22Rv1 (cell line): ENCODE measurements around the gene GALNT18.

Experiments
- H3K27ac ChIP-seq: fragments of 450-650 bp; 2 replicates; pipeline ENCODE4 v1.5.1; 2017
- CTCF ChIP-seq: fragments of 450-650 bp; IDR thresholded peaks from 2 replicates; pipeline ENCODE4 v1.5.1; 2017; ENCODE audit warnings: mild to moderate bottlenecking
- ZFX ChIP-seq: fragments of 450-650 bp; IDR thresholded peaks from 2 replicates; pipeline ENCODE4 v1.6.1; 2017; ENCODE audit warnings: antibody characterized with exemption, borderline replicate concordance

GALNT18 gene

GRCh38 chr11:11505190-11505589 is 116.6 kb downstream of the GALNT18 start:
- TF ChIP-seq CTCF (no peak), ZFX (no peak)
- H3K27ac ChIP-seq: no peak overlapping the region

- H3K27ac ChIP-seq: no peak overlapping the region
- TF ChIP-seq CTCF (no peak), ZFX (no peak)
Observed at GRCh38 chr11:11504071-11504470, 117.7 kb downstream of the GALNT18 start.

DNA sequence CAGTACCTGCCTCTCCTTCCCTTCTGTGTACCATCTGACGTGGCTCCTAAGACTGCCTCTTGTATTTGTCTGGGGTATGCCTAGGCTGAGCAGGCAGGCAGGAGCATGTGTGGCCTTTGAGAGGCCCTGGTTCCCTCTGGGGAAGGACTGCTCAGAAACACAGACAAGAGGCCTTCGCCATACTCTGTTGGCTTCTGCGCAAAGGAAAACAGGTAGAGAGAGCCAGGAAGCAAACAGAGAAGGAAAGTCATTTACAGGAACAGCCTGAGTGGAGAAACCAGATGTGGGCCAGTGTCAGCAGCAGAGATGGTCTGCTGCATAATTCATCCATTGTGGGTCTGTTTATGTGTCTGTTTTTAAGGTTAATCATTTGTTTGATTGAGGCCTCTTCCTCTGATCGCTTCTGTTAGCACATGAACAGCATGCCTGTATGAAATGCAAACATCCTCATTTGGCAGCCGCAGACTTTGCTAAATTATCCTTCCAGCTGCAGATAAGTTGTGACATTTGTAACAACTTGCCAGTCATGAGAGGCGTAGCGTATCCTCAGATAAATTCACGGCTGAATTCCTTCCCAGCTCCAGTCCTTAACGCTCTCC is 119.4 kb downstream of the GALNT18 start:
- no peak for TF ChIP-seq CTCF
- TF ChIP-seq ZFX: no peak
- H3K27ac ChIP-seq: no peak overlapping the region

DNA sequence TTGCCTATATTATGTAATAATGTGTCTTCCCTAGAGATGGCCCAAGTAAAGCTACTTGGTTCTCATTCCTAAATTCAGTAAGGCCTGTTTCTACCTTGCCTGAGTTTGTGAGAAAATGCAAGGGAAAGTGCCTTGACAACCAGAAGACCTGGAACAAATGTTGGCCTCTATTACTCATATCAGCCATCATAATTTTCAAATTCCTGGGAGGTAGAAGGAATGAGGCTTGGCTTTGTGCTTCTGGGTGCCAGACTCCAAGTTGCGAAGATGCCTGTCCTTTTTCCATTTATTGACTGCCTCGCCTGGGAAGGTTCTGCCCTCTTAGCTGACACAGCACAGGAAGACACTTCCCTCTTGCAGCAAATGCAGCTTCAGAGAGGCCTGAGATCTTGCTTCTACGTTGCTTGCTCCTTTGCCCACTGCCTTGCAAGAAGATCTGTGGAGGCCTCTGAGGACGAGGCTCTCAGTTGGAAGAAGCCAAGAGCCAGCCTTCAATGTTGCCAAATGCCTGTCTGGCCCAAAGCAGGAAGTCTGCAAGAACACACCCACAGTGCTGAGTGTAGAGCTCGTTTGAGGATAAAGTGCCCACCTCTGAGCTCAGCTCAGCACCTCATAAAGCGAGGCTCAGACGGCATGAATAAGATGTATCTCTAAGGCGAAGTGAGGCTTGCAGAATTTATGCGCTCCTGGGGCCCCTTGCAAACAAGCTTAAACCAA is 120.1 kb downstream of the GALNT18 start:
- TF ChIP-seq CTCF: no peak
- no peak for TF ChIP-seq ZFX
- H3K27ac ChIP-seq: no peak overlapping the region

DNA sequence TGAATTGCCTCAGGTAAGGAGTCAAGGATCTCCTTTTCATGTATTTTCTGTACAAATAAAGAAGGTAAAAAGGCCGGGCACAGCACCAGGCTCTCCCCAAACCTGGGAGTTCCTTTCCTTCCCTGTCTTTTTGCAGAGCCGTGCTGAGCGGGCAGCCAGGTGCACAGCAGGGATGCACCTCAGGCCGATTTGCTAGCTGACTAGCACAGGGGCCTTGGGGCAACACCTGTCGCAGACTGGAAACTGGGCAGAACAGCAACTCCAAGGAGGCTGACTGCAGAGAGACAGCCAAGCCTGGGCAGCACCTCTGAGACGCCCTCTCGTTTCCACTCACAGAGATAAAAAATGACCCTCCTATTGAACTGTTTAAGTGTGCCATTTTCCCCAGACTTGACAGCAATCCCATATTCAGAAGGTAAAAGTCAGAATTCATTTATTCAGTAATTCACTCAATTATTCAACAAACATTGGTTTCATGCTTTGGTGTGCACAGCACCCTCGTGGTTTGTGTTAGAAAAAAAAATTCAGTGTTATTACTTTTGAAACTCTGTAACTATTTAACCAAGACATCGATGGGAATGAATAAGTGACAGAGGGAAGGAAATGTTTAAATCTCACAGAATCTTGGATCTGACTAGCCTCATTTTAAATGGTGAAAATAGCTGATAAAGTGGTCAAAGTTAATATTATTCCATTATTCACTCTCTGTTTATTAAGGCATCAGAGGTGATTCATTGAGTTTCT is 120.9 kb downstream of the GALNT18 start:
- no peak overlapping the region for H3K27ac ChIP-seq
- TF ChIP-seq ZFX (no peak), CTCF (no peak)

DNA sequence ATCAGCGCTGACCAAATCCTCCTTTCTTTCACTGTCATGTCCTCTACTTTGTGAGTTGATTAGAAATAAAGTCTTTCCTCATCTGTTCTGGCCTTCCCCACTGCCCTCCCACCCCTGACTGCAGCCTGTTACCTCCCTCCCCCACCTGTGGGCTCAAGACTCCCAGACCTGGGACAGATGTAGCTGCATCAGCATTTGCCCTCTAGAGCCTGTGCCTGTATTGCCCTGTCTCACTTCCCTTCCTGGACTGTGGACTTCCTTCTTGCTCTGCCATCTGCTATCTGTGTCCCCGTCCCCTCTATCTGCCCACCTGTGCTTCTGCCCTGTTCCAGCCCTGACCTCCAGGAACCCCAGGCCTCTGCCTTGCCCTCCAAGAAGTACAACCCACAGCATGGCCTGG is 122.5 kb downstream of the GALNT18 start:
- TF ChIP-seq CTCF (no peak), ZFX (no peak)
- H3K27ac ChIP-seq: no peak overlapping the region

GRCh38 chr11:11498195-11498594 is 123.6 kb downstream of the GALNT18 start:
- TF ChIP-seq CTCF (no peak), ZFX (no peak)
- no peak overlapping the region for H3K27ac ChIP-seq
